HCT116 (cell line): ENCODE data around the gene LILRB1. TPM values are rescaled to one million over a fixed set of nuclear protein-coding genes. Genes with fewer than 3 reads are reported as not detected.
"Not testable (repeated sequence)": the region's sequence is repeated elsewhere in the genome, so short reads cannot be mapped to it uniquely, and the experiment has no call there.

Source experiments
- ATAC-seq: fragments of 200-7000 bp; cut with Tn5 transposase; 2 replicates; pipeline ENCODE4 v1.9.1; 2020; ENCODE audit warnings: mild to moderate bottlenecking, moderate library complexity
- BruUV-seq: library from RNA; stranded (reverse); fragments of 400-500 nt; replicated peaks from 2 replicates; lab custom pipeline; 2021; lab: Mats Ljungman, UMichigan
- CTCF ChIA-PET: fragments of 300-600 bp; sonication (Branson Sonifier 250); formaldehyde crosslinking; loops from one replicate; lab custom pipeline; 2021; ENCODE audit warnings: antibody characterized with exemption; lab: Charles Lee
- POLR2A ChIA-PET: fragments of 300-600, 350-600 bp; sonication (Branson Sonifier 250); formaldehyde crosslinking; loops from one replicate; lab custom pipeline; 2021; ENCODE audit warnings: antibody characterized with exemption; lab: Charles Lee
- RAD21 ChIA-PET, 2 experiments: fragments of 300-600 bp; sonication (Branson Sonifier 250); formaldehyde crosslinking; loops; one replicate each; lab custom pipeline; 2023; ENCODE audit warnings: low total read pairs in 2 of 2; ENCODE audit not compliant: uncharacterized antibody in 2 of 2, unreplicated experiment in 2 of 2, low non-redundant PET in 1 of 2; lab: Charles Lee
- DNase-seq: peaks from one replicate; pipeline ENCODE4 v3.0.0-alpha.2; 2010; ENCODE audit warnings: low read depth, low spot score
- H2AFZ ChIP-seq: fragments of 200-600 bp; shearing (Covaris generic), sonication (generic); 2 replicates; pipeline ENCODE4 v1.6.1; 2017; ENCODE audit warnings: low read depth, mixed run types, mixed read lengths, antibody characterized with exemption, low read length; ENCODE audit not compliant: poor library complexity, severe bottlenecking
- H3K27ac ChIP-seq: 2 replicates; pipeline ENCODE4 v1.5.1; 2012; ENCODE audit warnings: low read depth, low read length
- H3K27me3 ChIP-seq: fragments of 200-600 bp; sonication (generic); 2 replicates; pipeline ENCODE4 v1.6.1; 2016; ENCODE audit warnings: mixed run types, low read length, mixed read lengths; ENCODE audit not compliant: insufficient read depth
- H3K36me3 ChIP-seq, 2 experiments: fragments of 200-500 bp in 1 of 2; fragments of 200-600 bp in 1 of 2; sonication (Bioruptor generic) in 1 of 2; sonication (generic) in 1 of 2; 2 replicates each; pipeline versions ENCODE4 v1.5.1 to v1.6.1; 2014 to 2016; ENCODE audit warnings: low read length in 2 of 2, inconsistent platforms in 1 of 2, mixed read lengths in 1 of 2, mixed run types in 1 of 2; ENCODE audit not compliant: insufficient read depth in 2 of 2, control insufficient read depth in 1 of 2
- H3K4me1 ChIP-seq, 2 experiments: fragments of 200-600 bp in 1 of 2; sonication (generic) in 1 of 2; 2 replicates each; pipeline versions ENCODE4 v1.5.1 to v1.6.1; 2012 to 2017; ENCODE audit warnings: low read length in 2 of 2, inconsistent platforms in 1 of 2, mild to moderate bottlenecking in 1 of 2, mixed read lengths in 1 of 2, mixed run types in 1 of 2, moderate library complexity in 1 of 2; ENCODE audit not compliant: insufficient read depth in 2 of 2, control insufficient read depth in 1 of 2
- H3K4me2 ChIP-seq: fragments of 200-600 bp; sonication (generic); 2 replicates; pipeline ENCODE4 v1.6.1; 2017; ENCODE audit warnings: mixed run types, low read length, mixed read lengths
- H3K4me3 ChIP-seq, 2 experiments: fragments of 200-600 bp in 1 of 2; sonication (generic) in 1 of 2; replicated peaks in 1 of 2; 2 replicates each; pipeline ENCODE4 v1.5.1; 2011 to 2016; ENCODE audit warnings: low read length in 2 of 2, control low read depth in 1 of 2, low read depth in 1 of 2, mild to moderate bottlenecking in 1 of 2, mixed read lengths in 1 of 2, mixed run types in 1 of 2
- H3K79me2 ChIP-seq: fragments of 200-600 bp; sonication (generic); 2 replicates; pipeline ENCODE4 v1.6.1; 2017; ENCODE audit warnings: mild to moderate bottlenecking, mixed run types, low read length, moderate library complexity, mixed read lengths; ENCODE audit not compliant: insufficient read depth
- H3K9ac ChIP-seq: fragments of 200-600 bp; sonication (generic); 2 replicates; pipeline ENCODE4 v1.6.1; 2016; ENCODE audit warnings: low read length, mixed read lengths
- H3K9me2 ChIP-seq: fragments of 200-600 bp; sonication (generic), shearing (Covaris generic); 2 replicates; pipeline ENCODE4 v1.6.1; 2017; ENCODE audit warnings: mixed run types, mild to moderate bottlenecking, moderate library complexity; ENCODE audit not compliant: insufficient read depth
- H3K9me3 ChIP-seq, 2 experiments: fragments of 200-500 bp in 1 of 2; fragments of 200-600 bp in 1 of 2; sonication (Bioruptor generic) in 1 of 2; sonication (generic) in 1 of 2; 2 replicates each; pipeline ENCODE4 v1.6.1; 2014 to 2017; ENCODE audit warnings: low read length in 2 of 2, mixed read lengths in 2 of 2, inconsistent platforms in 1 of 2, low read depth in 1 of 2, mild to moderate bottlenecking in 1 of 2, mixed run types in 1 of 2, moderate library complexity in 1 of 2; ENCODE audit not compliant: control insufficient read depth in 1 of 2, insufficient read depth in 1 of 2
- H4K20me1 ChIP-seq: fragments of 200-600 bp; sonication (generic), shearing (Covaris generic); 2 replicates; pipeline ENCODE4 v1.6.1; 2017; ENCODE audit warnings: mixed run types, mild to moderate bottlenecking, moderate library complexity; ENCODE audit not compliant: insufficient read depth
- CBX3 ChIP-seq: IDR thresholded peaks from 2 replicates; pipeline ENCODE4 v1.6.1; 2012; ENCODE audit warnings: low read depth
- ELF1 ChIP-seq: IDR thresholded peaks from 2 replicates; pipeline ENCODE4 v1.6.1; 2012; ENCODE audit warnings: low read depth, borderline replicate concordance
- EZH2 ChIP-seq: fragments of 200-600 bp; sonication (generic); IDR thresholded peaks from 2 replicates; pipeline ENCODE4 v1.6.1; 2017; ENCODE audit warnings: antibody characterized with exemption, mixed run types
- EZH2phosphoT487 ChIP-seq: fragments of 200-600 bp; IDR thresholded peaks from 2 replicates; pipeline ENCODE4 v1.6.1; 2018; ENCODE audit warnings: antibody characterized with exemption, borderline replicate concordance
- JUND ChIP-seq: IDR thresholded peaks from 2 replicates; pipeline ENCODE4 v1.6.1; 2012
- POLR2A ChIP-seq: IDR thresholded peaks from 2 replicates; pipeline ENCODE4 v1.7.0; 2011; ENCODE audit warnings: borderline replicate concordance; ENCODE audit not compliant: insufficient read depth, insufficient read length; ENCODE audit errors: extremely low read depth
- SP1 ChIP-seq: IDR thresholded peaks from 2 replicates; pipeline ENCODE4 v1.6.1; 2012; ENCODE audit warnings: low read depth
- SRF ChIP-seq: IDR thresholded peaks from 2 replicates; pipeline ENCODE4 v1.6.1; 2012; ENCODE audit warnings: low read depth
- TCF7L2 ChIP-seq: IDR thresholded peaks from 2 replicates; pipeline ENCODE4 v1.7.0; 2011; ENCODE audit warnings: borderline replicate concordance, inconsistent platforms; ENCODE audit not compliant: insufficient read depth, insufficient read length; ENCODE audit errors: extremely low read depth
- ZFX ChIP-seq: fragments of 450-650 bp; IDR thresholded peaks from 2 replicates; pipeline ENCODE4 v1.6.1; 2017
- ZNF274 ChIP-seq: fragments of 200-500 bp; sonication (Bioruptor generic); IDR thresholded peaks from 2 replicates; pipeline ENCODE4 v1.6.1; 2014; ENCODE audit warnings: mild to moderate bottlenecking, low read depth, low read length, inconsistent platforms
- intact Hi-C: fragments of 100-400 bp; cut with micrococcal nuclease; formaldehyde crosslinking; loops from 2 replicates; pipeline ENCODE4 v1.10.0; 2022
- total RNA-seq: library from RNA; stranded (reverse); gene quantifications from one replicate; pipeline ENCODE4 v1.2.1, GENCODE V29; 2021; ENCODE audit not compliant: unreplicated experiment
- TF ChIP-seq, protein P1 (sequence below): IDR thresholded peaks from 2 replicates; pipeline ENCODE4 v1.6.1; 2011; ENCODE audit warnings: mild to moderate bottlenecking, low read length, moderate library complexity; ENCODE audit not compliant: insufficient replicate concordance; ENCODE audit errors: extremely low read depth
- TF ChIP-seq, protein P2 (sequence below): IDR thresholded peaks from 2 replicates; pipeline ENCODE4 v1.6.1; 2012; ENCODE audit warnings: low read depth

Gene LILRB1
- total RNA-seq, 1 experiment from 2014 or later = not detected

DNA sequence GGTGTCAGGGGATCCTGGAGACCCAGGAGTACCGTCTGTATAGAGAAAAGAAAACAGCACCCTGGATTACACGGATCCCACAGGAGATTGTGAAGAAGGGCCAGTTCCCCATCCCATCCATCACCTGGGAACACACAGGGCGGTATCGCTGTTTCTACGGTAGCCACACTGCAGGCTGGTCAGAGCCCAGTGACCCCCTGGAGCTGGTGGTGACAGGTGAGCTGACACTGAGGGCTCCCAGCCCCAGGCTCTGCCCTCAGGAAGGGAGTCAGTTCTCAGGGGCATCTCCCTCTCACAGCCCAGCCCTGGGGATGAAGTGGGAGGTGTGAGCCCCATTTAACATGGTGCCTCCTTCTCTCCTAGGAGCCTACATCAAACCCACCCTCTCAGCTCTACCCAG, 35.5 kb upstream of the LILRB1 start:
- H3K9me2 ChIP-seq = no peaks in the 10 kb centered on the region
- H3K9ac ChIP-seq = no peak overlapping the region
- H3K4me1 ChIP-seq = no peaks in the 10 kb centered on the region
- H3K27me3 ChIP-seq = peaks cover 71% of the 10 kb centered on the region
- no TSS peak for BruUV-seq
- no peak overlapping the region for H3K27ac ChIP-seq
- no peaks in the 10 kb centered on the region for H3K36me3 ChIP-seq
- H3K4me3 ChIP-seq = no peak overlapping the region
- H3K79me2 ChIP-seq = no peaks in the 10 kb centered on the region
- H2AFZ ChIP-seq = no peak overlapping the region
- TF ChIP-seq ZFX = no peak
- TF ChIP-seq SRF = no peak
- no peak for TF ChIP-seq EZH2phosphoT487
- no peak for TF ChIP-seq JUND
- TF ChIP-seq POLR2A = no peak
- TF ChIP-seq CBX3 = no peak
- no peak for TF ChIP-seq ELF1
- TF ChIP-seq, protein P1, sequence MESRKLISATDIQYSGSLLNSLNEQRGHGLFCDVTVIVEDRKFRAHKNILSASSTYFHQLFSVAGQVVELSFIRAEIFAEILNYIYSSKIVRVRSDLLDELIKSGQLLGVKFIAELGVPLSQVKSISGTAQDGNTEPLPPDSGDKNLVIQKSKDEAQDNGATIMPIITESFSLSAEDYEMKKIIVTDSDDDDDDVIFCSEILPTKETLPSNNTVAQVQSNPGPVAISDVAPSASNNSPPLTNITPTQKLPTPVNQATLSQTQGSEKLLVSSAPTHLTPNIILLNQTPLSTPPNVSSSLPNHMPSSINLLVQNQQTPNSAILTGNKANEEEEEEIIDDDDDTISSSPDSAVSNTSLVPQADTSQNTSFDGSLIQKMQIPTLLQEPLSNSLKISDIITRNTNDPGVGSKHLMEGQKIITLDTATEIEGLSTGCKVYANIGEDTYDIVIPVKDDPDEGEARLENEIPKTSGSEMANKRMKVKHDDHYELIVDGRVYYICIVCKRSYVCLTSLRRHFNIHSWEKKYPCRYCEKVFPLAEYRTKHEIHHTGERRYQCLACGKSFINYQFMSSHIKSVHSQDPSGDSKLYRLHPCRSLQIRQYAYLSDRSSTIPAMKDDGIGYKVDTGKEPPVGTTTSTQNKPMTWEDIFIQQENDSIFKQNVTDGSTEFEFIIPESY = no peak
- no peak for TF ChIP-seq TCF7L2
- TF ChIP-seq EZH2 = no peak
- TF ChIP-seq, protein P2, sequence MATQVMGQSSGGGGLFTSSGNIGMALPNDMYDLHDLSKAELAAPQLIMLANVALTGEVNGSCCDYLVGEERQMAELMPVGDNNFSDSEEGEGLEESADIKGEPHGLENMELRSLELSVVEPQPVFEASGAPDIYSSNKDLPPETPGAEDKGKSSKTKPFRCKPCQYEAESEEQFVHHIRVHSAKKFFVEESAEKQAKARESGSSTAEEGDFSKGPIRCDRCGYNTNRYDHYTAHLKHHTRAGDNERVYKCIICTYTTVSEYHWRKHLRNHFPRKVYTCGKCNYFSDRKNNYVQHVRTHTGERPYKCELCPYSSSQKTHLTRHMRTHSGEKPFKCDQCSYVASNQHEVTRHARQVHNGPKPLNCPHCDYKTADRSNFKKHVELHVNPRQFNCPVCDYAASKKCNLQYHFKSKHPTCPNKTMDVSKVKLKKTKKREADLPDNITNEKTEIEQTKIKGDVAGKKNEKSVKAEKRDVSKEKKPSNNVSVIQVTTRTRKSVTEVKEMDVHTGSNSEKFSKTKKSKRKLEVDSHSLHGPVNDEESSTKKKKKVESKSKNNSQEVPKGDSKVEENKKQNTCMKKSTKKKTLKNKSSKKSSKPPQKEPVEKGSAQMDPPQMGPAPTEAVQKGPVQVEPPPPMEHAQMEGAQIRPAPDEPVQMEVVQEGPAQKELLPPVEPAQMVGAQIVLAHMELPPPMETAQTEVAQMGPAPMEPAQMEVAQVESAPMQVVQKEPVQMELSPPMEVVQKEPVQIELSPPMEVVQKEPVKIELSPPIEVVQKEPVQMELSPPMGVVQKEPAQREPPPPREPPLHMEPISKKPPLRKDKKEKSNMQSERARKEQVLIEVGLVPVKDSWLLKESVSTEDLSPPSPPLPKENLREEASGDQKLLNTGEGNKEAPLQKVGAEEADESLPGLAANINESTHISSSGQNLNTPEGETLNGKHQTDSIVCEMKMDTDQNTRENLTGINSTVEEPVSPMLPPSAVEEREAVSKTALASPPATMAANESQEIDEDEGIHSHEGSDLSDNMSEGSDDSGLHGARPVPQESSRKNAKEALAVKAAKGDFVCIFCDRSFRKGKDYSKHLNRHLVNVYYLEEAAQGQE = no peak
- TF ChIP-seq ZNF274 = no peak
- TF ChIP-seq SP1 = no peak
- intact Hi-C loops = no loop called here
- DNase-seq = no peak
- ChIA-PET CTCF (no interaction called here), RAD21 (no interaction called here), POLR2A (no interaction called here)
- H4K20me1 ChIP-seq = no peaks in the 10 kb centered on the region
- no peak overlapping the region for H3K4me2 ChIP-seq
- H3K9me3 ChIP-seq = no peaks in the 10 kb centered on the region
- ATAC-seq = no peak

DNA sequence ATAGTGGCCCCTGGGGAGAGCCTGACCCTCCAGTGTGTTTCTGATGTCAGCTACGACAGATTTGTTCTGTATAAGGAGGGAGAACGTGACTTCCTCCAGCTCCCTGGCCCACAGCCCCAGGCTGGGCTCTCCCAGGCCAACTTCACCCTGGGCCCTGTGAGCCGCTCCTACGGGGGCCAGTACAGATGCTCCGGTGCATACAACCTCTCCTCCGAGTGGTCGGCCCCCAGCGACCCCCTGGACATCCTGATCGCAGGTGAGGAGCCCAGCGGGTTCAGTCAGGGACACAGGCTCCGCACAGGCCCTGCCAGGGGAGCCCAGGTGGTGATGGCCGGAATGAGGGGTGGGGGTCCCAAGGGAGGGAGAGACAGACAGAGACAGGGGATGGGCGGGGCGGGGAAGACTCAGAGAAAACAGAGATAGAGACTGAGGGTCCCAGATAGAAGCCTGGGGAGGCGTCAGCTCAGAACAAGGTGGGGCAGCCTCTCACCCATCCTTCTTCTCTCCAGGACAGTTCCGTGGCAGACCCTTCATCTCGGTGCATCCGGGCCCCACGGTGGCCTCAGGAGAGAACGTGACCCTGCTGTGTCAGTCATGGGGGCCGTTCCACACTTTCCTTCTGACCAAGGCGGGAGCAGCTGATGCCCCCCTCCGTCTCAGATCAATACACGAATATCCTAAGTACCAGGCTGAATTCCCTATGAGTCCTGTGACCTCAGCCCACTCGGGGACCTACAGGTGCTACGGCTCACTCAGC, 34.4 kb upstream of the LILRB1 start:
- H3K4me1 ChIP-seq, H3K9ac ChIP-seq, H3K9me2 ChIP-seq, intact Hi-C loops, H4K20me1 ChIP-seq, CTCF ChIA-PET, H3K4me3 ChIP-seq, BruUV-seq, DNase-seq, H3K9me3 ChIP-seq, H2AFZ ChIP-seq, ATAC-seq, H3K36me3 ChIP-seq, RAD21 ChIA-PET, H3K79me2 ChIP-seq, H3K4me2 ChIP-seq, POLR2A ChIA-PET, H3K27ac ChIP-seq: not testable (repeated sequence)
- H3K27me3 ChIP-seq = peaks cover 72% of the 10 kb centered on the region
